SHP77 treated with DMSO at 0.1 percent for 48 hours (cell line): Measurements from ENCODE around the gene GATM.
"Not testable (repeated sequence)": the region's sequence is repeated elsewhere in the genome, so short reads cannot be mapped to it uniquely, and the experiment has no call there.

ENCODE experiments used
- DNase-seq: peaks from one replicate; lab custom pipeline; 2025; lab: John Stamatoyannopoulos, UW

Gene GATM

DNA sequence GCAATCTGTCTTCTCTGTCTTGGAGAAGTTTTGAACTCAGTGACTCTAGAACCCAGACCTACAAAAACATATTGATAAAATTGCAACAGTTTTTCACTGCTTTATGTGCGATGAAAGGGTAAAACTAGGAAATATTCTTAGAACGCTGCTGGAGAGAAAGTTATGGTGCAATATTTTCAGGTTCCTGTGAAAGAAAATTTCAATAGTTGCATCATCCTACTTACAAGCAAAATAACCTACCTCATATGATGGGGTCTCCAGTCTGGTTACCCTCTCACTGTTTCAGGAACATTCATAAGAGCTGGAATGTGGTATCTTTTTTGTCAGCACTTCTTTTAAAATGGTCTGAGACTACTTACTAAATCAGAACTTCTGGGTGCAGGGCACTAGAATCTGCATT lies 27.1 kb downstream of the GATM start:
- no peak for DNase-seq

DNA sequence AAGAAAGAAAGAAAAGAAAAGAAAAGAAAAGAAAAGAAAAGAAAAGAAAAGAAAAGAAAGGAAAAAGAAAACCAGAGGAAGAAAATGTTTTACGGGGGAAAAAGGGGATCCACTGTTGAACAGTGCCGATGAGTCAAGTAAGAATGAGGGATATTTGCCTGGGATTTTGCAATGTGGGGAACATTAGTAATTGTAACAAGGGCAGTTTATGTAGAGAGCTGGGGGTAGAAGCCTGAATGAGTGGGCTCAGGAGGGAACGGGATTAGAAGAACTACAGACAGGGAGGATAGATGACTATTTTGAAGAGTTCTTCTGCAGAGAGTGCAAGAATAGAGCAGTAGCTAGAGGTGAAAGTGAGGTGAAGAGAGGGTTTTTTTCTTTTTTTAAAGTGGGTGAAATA lies 28.7 kb downstream of the GATM start:
- no peak for DNase-seq

DNA sequence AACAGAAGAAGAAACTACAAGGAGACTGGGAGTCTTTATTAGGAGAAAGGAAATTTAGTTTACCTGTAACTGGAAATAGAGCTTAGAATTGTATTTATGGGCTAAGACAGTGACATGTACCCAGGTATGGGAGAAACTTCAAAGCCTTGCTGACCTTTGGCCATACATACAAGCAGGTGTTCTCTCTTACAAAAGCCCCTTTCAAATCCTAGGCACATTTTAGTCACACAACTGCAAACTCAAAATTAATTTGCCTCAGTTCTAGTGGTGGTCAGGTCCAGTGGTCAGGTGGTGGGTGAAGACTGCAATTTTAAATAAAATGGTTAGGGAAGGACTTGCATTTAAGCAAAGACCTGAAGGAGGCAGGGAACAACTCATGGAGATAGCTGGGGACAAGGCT lies 30.4 kb downstream of the GATM start:
- DNase-seq = no peak

DNA sequence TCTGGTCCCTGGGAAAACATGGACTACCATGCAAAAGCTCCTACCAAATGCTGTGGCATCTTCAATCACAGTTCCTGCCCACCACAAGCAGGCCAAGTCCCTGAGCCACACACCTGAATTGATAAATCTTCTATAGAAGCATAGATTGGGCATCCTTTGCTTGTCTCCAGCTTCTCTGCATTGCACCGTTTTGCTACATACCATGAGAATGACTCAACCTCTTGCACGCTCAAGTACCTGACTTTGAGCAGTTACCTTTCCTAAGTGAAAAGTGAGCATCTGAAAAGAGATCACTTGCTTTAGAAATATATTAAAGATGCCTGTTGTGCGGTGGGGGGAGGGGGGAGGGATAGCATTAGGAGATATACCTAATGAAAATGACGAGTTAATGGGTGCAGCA lies 31.3 kb downstream of the GATM start:
- no peak for DNase-seq

DNA sequence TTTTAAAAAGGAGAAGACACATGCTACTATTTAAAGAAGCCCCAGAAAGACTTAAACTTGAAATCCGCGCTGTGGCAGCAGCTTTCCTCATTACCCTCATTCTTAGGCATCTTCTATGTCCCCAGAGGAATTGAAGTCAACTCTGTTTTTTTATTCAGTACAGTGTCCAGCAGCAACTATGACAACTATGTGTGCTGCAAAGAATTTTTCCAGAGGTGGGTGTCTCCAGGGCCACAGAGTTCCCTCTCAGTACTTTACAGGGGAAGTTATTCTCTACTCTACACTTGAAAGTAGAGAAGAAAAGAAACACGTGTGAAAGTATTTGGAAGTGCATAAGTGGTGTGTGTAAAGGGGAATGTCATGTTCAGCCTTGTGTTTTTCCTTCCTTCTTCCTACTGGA lies 32.0 kb downstream of the GATM start:
- DNase-seq = no peak

DNA sequence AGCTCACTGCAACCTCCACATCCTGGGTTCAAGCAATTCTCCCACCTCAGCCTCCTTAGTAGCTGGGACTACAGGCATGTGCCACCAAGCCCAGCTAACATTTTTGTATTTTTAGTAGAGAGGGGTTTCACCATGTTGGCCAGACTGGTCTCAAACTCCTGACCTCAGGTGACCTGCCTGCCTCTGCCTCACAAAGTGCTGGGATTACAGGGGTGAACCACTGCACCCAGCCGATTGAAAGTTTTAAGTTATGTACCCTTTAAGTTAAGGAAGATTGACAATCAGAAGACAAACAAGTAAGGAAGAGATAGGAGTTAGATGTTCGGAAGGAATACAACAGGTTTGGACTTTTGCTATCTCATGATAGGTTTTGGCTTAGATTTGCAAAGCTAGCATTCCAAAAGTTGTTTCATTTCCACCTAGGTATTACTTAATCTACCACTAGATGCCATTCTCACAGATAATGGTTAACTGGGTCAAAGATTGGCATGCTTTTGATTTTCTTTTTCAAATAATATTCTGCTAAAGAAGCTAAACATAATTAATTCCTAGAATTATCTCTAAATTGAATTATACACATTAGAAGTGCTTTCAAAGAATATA lies 35.0 kb downstream of the GATM start:
- no peak for DNase-seq

DNA sequence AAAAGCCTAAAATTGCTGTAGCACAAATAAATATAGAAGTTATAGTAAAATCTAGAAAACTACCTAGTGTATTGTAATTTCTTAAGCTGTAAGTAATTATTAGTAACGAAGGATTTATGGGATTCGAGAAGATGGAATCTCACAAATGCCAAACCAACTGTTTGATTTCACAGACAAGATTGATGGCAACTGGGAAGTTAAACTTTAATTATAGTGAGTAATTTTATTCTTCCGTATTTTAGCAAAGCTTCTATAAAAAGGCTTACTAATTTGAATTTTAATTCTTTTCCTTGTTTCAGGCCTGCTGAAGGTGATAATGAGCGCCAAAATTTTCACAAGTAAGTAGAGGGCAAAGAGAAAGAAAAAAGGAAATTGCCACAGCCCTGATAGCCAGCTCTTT lies 36.6 kb downstream of the GATM start:
- no peak for DNase-seq

DNA sequence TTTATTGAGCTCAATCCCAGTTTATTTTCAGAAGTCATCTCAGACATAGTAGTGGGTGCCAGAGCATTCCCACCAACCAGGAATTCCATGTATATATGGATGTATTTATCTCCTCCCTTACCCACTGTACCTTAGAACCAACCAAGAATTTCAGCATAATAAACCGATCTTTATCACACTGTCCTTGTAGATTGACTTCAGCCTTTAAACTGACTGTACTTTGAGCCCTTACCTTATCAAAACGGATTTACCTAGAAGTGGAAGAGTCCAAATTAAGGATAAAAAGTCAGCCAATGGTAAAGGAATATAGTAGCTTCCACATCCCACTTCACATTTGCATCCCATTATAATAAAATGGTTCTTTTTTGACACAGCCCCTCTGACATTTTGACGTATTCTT lies 37.9 kb downstream of the GATM start:
- DNase-seq = no peak

DNA sequence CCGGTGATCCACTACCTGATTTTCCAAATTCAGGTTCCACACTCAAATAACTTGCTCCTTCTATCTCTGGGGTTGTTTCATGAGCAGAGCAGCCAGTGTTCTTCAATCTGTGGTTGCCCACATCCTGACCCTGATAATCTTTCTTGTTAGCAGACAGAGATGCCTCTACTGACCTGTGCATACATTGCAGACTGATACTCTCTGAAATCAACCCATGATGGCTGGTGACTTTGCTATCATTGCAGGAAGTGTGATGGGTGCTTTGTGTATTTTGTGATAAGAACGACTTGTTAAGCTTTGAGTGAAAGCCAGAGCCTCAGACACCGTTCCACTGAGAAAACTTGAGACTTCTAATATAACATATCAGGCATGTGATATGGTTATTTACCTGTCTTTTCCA lies 39.9 kb downstream of the GATM start:
- no peak for DNase-seq

DNA sequence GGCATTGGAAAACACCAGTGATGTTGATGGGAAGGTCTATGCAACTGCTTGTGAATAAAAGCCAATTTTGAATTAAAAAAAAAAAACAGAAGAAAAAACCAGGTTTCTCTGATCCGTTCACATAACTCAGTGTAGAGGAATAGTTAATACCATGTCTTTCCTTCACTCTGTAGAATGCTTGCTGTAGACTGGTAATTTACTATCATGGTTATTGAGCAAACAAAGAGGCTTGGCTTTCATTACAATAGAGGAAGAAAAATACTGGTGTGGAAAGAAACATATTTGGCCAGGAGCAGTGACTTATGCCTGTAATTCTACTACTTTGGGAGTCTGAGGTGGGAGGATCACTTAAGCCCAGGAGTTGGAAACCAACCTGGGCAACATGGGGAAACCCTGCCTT lies 41.1 kb downstream of the GATM start:
- DNase-seq = no peak

DNA sequence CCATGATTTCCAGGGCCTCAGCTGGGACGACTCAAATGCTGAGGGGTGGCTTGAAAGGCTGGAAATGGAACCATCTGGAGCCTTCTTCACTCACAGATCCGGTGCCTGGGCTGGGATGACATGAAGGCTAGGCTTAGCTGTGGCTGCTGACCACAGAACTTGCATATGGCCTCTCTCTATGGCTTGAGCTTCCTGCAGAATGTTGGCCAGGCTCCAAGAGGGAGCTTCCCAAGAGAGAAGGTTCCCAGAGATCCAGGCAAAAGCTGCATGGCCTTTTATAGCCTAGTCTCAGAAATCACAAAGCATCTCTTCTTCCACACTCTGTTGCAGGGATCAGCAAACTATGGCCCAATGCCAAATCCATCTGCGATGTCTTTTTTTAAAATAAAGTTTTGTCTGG lies 44.8 kb downstream of the GATM start:
- no peak for DNase-seq

DNA sequence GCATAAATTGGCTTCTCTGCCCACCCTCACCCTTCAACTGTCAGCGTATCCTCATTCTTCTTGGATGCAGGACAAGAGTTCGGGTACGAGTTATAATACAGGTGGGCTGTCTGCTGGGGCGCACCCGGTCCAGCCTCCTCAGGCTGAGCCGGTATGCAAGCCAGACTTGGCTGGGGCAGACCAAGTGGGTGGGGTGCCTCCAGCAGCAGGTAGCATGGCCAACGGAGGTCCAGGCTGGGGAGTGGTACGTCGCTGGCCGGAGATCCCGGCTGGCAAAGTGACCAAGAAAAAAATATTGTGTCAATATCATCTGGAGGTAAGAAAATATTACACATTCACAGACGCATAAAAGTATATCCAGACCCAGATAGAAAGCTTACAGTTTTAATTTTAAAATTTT lies 45.6 kb downstream of the GATM start:
- no peak for DNase-seq

DNA sequence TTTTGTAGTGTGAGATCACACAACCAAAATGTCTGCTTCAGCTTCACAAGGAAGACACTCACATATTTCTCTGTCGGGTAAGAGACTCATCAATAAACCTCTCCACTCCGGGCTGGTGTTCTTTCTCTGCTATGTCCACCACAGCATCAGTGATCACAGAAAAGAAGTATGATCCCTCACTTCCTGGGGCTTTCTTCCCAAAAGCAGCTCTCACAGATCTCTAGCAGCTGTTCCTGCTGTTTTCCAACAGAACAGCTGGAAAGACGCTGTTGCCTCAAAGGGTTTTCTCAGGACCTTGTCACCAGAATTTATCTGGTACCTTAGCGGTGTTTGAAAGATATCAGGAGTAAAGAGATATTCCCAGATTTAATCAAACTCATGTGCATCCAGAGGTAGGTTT lies 46.4 kb downstream of the GATM start:
- DNase-seq = no peak

DNA sequence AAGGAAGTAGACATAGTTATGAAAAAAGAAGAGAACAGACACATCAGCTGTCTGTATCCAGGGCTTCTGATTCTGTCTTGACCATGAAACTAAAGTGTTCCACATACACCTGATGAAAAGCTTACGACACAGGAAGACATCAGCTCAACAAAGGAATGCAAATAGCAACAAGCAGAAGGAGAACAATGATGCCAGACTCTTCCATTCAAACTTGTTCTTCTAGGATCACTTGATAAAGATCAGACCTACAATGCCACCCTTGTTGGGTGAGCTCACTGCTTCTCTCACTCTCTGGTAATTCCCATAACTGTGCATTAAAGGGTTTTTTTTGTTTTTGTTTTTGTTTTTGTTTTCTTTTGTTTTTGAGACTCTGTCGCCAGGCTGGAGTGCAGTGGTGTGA lies 49.7 kb downstream of the GATM start:
- no peak for DNase-seq

DNA sequence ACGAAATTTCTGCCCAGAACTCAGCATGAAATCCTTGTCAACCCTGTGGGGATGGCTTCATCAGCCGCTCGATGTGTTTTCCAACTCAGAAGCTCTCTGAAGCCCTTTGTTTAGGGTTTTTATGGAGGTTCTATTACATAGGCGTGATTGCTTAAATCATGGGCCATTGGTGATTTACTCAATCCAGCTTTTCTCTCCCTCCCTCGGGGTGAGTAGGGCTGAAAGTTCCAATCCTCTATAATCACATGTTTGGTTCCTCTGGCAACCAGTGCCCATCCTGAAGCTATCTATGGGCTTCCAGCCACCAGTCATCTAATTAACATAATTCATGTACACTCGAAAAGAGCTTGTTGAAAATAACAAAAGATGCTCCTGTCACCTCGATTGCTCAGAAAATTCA lies 51.6 kb downstream of the GATM start:
- no peak for DNase-seq

DNA sequence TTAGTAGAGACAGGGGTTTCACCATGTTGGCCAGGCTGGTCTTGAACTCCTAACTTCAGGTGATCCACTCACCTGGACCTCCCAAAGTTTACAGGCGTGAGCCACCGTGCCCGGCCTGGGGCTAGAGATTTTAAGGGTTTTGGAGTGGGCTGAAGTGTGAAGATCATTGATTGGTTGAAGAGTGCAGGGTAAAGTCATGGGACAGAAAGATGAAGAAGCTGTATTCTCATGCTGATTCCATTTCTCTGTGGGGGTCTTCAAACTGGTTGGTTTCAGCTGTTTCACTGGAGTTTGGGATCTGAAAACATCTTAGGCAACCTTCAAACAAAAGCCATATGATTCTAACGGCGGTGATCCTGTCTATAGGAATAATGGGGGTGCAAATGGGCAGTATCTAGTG lies 52.1 kb downstream of the GATM start:
- DNase-seq = no peak

DNA sequence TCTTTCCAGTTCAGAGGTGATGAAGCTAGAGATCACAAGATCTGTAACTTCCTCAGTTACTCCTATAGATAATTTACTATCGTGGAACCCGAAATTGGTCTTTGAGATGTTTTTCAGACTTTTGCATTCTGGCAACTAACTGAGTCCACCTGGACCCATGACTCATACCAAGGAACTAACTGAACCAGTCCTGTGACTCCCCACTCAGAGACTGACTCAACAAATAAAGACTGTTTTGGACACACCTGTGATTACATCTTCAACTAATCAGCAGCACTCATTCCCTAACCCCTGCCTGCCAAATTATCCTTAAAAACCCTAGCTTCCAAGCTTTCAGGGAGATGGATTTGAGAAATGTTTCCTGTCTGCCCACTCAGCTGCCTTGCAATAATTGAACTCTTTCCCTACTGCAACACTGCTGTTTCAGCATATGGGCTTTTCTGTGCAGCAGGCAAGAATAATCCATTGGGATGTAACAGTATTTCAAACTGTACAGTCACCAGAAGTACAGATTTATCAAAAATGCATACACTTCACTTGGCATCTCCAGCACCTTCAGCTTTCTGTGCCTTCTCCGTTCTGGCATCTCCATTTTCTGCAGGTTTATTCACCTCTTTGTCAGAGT lies 57.7 kb downstream of the GATM start:
- no peak for DNase-seq

DNA sequence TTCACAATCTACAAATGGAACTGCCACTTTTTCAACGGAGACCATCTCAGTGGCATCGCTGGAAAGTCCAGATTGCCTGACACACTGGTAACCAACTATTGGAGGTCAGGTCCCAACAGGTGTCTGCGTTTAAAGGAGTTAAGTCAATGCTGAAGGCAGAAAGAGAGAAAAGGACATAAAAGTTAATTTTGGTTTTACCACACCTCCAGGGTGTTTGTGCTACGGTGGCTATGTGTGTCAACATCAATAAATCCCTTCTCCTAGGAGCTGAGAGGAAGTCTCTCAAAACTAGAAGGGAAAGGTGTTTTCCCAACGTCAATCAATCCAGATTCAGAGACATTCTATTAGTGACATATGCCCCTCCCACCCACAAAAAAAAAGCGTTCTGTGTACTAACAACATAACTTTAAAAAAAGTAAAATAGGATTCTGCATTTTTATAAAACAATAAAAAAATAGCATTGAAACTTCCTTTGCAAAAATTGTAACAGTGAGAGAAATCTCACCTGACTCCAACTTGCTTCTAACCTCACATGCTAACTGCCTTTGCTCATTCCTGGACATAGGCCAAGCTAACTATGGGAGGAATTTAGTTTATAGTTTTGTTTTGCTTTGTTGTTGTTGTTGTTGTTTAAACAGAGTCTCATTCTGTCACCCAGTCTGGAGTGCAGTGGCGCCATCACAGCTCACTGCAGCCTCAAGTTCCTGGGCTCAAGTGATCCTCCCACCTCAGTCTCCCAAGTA lies 58.7 kb downstream of the GATM start:
- DNase-seq = no peak

DNA sequence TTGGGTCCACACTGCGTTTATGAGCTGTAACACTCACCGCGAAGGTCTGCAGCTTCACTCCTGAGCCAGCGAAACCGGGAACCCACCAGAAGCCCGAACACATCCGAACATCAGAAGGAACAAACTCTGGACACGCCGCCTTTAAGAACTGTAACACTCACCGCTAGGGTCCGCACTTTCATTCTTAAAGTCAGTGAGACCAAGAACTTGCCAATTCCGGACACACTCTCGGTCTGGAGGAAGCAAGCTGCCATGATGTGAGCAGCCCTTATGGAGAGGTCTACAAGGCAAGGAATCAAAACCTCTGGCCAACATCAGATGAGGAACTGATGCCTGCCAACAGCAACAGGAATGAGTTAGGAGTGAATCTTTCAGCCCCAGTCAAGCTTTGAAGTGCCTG lies 63.4 kb downstream of the GATM start:
- DNase-seq = no peak

DNA sequence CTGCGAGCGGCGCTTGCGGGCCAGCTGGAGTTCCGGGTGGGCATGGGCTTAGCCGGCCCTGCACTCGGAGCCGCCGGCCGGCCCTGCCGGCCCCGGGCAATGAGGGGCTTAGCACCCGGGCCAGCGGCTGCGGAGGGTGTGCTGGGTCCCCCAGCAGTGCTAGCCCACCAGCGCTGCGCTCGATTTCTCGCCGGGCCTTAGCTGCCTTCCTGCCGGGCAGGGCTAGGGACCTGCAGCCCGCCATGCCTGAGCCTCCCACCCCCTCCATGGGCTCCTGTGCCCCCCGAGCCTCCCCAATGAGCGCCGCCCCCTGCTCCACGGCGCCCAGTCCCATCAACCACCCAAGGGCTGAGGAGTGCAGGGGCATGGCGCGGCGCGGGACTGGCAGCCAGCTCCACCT lies 64.2 kb downstream of the GATM start:
- not testable (repeated sequence) for DNase-seq
